Bronchial epithelial cell (primary cell): Measurements from ENCODE around the gene KIAA0930. TPM values are rescaled to one million over a fixed set of nuclear protein-coding genes. Genes with fewer than 3 reads are reported as not detected.

ENCODE experiments used
- DNase-seq: peaks from one replicate; pipeline ENCODE4 v3.0.0-alpha.2; 2010; ENCODE audit warnings: low read depth
- FAIRE-seq: peaks from 2 replicates; lab custom pipeline; 2011; peaks lifted over from hg19 to GRCh38; lab: Jason Lieb, UNC
- H3K27me3 ChIP-seq: 2 replicates; pipeline ENCODE4 v1.5.1; 2011; ENCODE audit warnings: low read length; ENCODE audit not compliant: control insufficient read depth, insufficient read depth
- H3K36me3 ChIP-seq: 2 replicates; pipeline ENCODE4 v1.5.1; 2011; ENCODE audit warnings: low read length; ENCODE audit not compliant: control insufficient read depth, insufficient read depth
- H3K4me3 ChIP-seq: 2 replicates; pipeline ENCODE4 v1.5.1; 2011; ENCODE audit warnings: mild to moderate bottlenecking, low read depth, low read length, control low read depth
- total RNA-seq: library from RNA; depleted of rRNA; stranded (reverse); fragments of >200 nt; gene quantifications from 2 replicates; pipeline ENCODE4 v1.2.1, GENCODE V29; 2014
- TF ChIP-seq, protein P1 (sequence below): IDR thresholded peaks from 2 replicates; pipeline ENCODE4 v1.5.1; 2011; ENCODE audit warnings: mild to moderate bottlenecking, moderate library complexity, low read length, control low read depth, inconsistent platforms; ENCODE audit not compliant: insufficient read depth, severe bottlenecking

Gene KIAA0930
- total RNA-seq, 1 donor from 2014 or later: 78.5 TPM

DNA sequence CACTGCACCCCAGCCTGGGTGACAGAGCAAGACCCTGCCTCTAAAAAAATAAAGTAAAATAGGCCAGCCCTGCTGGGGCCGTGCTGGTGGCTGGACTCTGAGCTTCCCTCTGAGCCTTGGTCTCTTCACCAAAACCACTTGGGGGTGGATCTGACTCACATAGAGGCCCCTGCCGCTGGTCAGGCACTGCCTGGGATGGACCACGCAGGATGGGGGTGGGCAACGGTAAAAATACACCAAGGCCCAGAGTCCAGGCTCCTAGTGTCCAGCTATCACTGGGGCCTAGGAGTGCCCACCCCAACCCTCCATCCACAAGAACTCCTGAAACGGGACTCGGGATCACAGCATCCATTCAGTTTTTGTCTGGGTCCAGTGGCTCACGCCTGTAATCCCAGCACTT, 31.8 kb upstream of the KIAA0930 start:
- Histone ChIP-seq H3K36me3 (no peaks in the 10 kb centered on the region), H3K4me3 (no peak overlapping the region), H3K27me3 (peaks cover 6% of the 10 kb centered on the region)
- FAIRE-seq (no peak), DNase-seq (no peak)
- TF ChIP-seq, protein P1, sequence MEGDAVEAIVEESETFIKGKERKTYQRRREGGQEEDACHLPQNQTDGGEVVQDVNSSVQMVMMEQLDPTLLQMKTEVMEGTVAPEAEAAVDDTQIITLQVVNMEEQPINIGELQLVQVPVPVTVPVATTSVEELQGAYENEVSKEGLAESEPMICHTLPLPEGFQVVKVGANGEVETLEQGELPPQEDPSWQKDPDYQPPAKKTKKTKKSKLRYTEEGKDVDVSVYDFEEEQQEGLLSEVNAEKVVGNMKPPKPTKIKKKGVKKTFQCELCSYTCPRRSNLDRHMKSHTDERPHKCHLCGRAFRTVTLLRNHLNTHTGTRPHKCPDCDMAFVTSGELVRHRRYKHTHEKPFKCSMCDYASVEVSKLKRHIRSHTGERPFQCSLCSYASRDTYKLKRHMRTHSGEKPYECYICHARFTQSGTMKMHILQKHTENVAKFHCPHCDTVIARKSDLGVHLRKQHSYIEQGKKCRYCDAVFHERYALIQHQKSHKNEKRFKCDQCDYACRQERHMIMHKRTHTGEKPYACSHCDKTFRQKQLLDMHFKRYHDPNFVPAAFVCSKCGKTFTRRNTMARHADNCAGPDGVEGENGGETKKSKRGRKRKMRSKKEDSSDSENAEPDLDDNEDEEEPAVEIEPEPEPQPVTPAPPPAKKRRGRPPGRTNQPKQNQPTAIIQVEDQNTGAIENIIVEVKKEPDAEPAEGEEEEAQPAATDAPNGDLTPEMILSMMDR: no peak

DNA sequence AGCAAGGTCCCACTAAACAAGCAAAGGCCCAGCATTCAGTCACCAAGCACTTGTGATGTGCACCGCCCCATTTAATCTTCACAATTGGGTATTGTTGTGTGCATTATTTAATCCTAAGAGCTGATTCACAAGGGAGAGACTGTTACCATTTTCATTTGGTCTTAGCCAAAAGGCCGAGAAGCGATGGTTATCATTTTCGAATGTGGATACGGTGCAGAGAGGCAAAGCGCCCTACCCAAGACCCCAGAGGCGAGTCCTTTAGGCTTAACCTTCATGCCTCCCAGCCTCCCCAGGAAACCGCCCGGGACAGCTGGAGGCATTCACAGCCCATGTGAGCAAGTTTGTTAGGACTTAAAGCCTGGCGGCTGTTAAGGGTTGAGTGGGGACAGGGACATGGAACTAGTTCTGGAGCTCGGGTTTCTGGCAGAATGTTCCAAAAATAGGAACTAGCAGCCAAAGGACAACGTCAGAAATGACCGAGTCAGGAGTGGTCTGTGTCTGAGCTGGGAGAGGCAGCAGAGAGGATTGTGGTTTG, 31.0 kb upstream of the KIAA0930 start:
- TF ChIP-seq, protein P1: no peak
- DNase-seq (no peak), FAIRE-seq (no peak)
- Histone ChIP-seq H3K27me3 (peaks cover 6% of the 10 kb centered on the region), H3K4me3 (no peak overlapping the region), H3K36me3 (no peaks in the 10 kb centered on the region)

DNA sequence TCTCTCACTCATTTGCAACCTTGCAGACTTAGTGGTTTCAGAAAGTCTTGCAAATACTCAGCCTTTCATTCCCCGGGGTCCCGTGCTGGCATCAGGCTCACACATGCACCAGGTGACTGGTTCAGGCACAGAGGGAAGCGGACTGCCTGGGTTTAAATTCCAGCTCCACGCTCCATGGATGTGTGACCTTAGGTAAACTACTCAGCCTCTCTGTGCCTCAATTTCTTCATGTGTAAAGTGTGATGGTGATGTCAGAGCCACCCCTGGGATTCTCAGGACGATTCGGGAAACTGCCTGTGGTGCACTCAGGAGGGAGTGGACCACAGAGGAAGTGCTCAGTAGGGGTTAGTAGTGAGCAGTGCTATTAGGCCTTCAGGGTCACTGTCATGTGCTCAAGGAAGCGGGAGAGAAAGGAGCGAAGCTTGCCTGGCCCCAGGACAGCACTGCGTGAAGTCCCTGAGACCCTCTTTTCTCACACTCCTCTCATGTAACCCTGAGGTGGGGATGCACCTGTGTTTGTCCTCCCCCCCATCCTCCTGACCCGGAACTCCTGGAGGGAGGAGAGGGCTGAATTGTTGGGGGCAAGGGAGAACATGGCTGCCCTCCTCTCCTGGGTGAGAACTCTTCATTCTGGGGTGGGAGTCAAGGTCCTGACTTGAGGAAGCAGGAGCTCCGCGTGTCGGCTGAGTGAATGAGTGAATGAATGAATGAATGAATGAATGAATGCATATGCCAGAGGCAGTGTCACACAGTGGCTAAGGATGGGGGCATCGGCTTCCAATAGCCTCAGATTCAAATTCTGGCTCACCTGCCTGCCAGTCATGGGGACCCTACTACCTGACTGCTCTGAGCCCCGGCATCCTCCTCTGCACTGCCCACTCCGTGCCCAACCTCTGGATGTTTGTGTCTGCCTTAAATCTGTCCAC, 29.7 kb upstream of the KIAA0930 start:
- DNase-seq (no peak), FAIRE-seq (peak; percentile 77)
- TF ChIP-seq, protein P1: no peak
- Histone ChIP-seq H3K4me3 (no peak overlapping the region), H3K27me3 (peaks cover 6% of the 10 kb centered on the region), H3K36me3 (no peaks in the 10 kb centered on the region)

DNA sequence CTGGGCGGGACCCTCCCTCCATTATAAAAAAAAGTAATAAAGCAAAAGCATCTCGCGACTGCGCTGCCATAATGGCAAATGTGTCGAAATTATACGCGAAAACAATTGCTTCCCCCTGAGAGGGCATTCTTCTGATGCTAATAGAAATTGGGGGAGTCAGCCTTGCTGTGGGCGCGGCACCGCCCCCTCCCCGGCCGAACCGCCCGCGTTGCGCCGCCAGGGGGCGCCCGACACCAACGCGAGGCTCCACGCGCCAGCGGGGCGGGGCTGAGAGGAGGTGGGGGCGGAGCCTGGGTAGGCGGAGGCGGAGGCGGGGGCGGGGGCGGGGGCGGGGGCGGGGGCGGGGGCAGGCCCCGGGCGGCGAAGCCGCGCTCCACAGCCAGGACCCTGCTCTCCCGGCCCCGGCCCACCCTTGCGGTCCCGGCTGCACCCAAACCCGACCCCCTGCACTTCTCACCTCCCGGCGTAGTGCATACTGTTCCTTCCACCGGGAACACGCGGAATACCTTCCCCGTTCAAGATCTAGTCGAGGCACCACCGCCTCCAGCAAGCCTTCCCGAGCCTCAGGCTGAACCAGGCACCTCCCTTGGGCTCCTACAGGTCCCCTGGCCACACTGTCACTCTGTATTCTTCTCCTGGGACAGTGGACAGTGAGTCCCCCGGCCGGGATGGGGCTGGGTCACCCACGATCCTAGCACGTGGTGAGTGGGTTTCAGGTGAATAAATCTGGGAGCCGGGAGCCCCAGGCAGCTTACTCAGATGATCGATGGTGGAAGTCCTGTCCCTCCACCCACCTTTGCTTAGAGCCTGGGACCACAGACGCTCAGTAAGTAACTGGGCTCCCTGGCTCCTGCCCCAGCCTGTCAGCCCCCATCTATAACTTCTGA, 28.5 kb upstream of the KIAA0930 start:
- FAIRE-seq (no peak), DNase-seq (peak; percentile 17)
- peaks cover 6% of the 10 kb centered on the region for H3K27me3 ChIP-seq
- H3K36me3 ChIP-seq: no peaks in the 10 kb centered on the region
- H3K4me3 ChIP-seq: peak overlapping the region; percentile 55
- TF ChIP-seq, protein P1: peak; percentile 74

DNA sequence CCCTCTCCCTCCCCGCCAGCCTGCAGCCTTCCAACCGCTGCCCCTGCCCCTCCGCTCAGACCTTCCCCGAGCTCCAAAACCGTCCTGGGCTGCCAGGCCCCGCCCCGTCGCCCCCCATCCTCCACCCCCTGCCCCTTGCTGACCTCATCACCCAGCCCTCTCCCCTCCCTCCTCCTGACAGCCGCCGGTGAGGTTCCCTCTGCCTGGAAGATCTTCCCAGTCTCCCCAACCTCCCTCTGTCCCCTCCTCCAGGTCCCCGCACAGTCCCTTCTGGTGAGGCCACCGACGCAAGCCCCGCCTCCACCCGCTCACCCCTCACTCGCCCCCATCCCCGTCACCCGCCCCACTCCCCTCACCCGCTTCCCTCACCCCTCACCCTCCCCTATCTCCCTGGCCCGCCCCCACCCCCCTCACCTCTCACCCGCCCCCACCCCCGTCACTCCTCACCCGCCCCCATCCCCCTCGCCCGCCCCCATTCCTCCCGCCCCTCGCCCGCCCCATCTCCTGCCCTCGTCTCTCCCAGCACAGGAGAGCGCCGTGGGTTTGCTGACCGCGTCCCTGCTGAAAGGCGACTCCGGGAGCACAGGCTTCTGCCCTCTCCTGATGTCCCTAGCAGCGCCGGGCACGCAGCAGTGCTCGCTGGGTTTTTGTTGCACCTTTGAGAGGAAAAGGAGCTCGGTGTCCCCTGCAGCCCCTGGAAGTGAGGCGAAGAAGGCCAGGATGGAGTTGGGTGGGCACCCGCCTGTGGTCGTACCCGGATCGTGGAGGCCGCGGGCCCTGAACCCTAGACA, 27.7 kb upstream of the KIAA0930 start:
- no peak for FAIRE-seq
- TF ChIP-seq, protein P1: no peak
- H3K4me3 ChIP-seq: peak overlapping the region; percentile 55
- H3K36me3 ChIP-seq: no peaks in the 10 kb centered on the region
- H3K27me3 ChIP-seq: peaks cover 6% of the 10 kb centered on the region
- no peak for DNase-seq
